HG03066 (cell line): ENCODE results near the gene SMYD5.
A peak's percentile ranks its signal among the peaks of the same experiment; 100 is the strongest.
"Not testable (repeated sequence)": the region's sequence is repeated elsewhere in the genome, so short reads cannot be mapped to it uniquely, and the experiment has no call there.

Experiments used
- ATAC-seq: cut with Tn5 transposase; IDR thresholded peaks from one replicate; pipeline ENCODE4 v1.9.1; 2021; ENCODE audit warnings: low read depth; ENCODE audit not compliant: unreplicated experiment

SMYD5 gene

DNA sequence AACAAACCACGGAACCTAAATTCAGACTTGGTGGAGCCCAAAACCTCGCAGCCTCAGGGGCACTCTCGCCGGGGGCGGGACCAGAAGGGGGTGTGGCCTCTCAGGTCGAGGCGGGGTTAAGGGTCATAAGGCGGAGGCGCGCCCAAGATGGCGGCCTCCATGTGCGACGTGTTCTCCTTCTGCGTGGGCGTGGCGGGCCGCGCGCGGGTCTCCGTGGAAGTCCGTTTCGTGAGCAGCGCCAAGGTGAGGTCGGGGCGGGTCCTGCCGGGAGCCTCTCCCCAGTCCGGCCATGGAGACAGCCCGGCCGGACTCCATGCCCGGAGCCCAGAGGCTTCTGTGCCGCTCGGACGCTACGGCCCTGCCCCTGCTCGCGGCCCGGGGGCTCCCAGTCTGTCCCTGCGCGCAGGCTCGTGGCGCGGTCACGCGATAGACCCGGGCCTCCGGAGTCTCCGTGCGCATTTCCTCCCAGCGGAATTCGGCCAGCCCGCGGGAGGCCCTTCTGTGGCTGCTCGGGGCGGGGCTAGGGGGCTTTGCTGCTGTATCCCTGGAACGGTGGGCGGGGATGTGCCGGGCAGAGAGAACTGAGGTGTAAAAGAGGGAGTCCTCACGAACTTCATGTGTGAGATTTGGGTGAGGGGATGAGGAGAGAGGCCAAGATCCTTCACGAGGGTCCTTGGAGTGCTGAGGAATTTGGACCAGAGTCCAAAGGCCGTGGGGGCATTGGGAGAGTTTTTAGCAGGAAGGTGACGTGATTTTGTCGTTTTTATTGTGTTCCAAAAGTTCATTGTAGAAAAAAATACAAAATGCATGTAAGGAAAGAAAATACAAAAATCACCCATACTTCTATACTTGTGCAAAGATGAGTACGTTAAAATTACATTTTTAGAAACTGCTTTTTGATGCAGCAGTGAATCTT is at the start of gene SMYD5:
Gene SMYD5, plus strand, starts transcription at position 126 of the 916 bp plus-strand sequence. Its CDS starts 22 bp downstream, at position 148.
- peak; percentile 90 for ATAC-seq

DNA sequence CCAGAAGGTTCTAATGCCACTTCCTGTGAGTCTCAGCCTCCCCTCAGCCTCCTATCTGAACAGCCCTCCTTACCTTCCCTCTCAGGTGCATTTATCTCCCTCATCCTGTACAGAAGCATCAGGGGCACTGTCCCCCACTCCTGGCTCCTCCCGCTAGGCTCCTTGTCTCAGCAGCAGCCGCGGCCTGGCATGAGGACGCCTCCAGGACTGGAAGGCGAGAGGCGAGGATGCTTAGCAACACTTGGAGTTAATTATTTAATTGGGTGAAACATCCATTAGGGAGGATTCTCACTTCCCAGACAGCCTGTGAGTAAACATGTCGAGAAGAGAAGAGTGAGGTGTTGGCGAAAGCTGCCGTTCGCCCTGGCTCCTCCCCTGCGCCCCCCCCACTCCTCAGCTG is 48.1 kb upstream of the SMYD5 start:
- not testable (repeated sequence) for ATAC-seq

DNA sequence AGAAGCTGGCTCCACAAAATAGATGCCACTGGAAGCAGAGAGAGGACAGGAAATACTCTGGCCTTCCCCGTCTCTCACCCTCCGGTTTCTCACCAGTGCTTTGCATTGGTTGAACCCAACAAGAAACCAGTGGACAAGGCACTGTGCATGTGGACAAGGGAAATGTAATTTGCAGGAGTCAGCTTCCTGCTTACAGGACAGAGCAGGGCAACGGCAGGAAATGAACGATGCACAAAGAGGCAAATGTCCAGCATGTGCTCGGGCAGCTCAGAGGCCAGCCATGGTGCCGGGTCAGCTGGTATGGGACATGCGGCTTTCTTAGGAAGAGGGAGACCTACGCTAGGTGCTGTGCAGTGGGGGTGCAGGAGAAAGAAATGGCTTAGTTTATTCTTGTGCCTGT is 47.2 kb upstream of the SMYD5 start:
- not testable (repeated sequence) for ATAC-seq

DNA sequence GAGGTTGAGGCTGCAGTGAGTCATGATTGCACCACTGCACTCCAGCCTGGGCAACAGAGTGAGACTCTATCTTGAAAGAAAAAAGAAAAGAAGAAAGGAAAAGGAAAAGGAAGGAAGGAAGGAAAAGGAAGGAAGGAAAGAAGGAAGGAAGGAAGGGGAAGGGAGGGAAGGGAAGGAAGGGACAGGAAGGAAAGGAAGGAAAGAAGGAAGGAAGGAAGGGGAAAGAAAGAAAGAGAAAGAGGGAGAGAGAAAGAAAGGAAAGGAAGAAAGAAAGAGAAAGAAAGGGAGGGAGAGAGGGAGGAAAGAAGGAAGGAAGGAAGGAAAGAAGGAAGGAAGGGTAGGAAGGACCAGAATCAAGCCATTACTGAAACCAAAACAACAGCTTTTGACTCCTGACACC is 45.7 kb upstream of the SMYD5 start:
- ATAC-seq = not testable (repeated sequence)

DNA sequence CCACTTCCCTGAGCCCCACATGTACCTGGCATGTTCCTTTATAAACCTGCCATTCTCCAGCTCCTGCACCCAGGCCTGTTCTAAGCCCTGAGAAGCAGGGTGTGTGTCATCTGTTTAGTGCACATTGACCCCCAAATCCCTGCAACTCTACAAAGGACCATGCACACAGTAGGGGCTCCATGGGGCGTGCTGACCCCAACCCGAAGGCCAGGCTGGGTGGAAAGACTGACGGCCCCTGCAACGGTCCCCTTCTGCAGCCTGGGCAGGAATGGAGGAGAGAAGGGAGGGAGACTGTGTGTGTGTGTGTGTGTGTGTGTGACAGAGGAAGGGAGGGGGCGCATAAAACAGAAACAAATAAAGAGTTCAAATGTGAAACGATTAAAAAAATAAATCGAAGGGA is 43.7 kb upstream of the SMYD5 start:
- not testable (repeated sequence) for ATAC-seq

DNA sequence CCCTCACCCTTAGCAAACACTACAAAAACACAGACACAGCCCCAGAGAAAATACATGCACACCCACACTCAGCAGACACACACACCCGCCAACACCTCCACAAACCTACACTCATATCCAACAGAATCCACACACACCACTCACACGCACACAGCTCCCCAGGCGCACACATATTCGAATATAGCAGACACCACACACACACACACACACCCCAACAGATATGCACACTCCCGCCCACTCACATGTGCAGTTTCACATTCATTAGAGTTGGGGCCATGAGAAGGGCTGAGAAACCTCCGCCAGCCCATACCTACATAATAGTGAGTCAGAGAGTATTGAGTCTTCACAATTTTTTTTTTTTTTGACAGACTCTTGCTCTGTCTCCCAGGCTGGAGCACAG is 41.1 kb upstream of the SMYD5 start:
- ATAC-seq = no peak

DNA sequence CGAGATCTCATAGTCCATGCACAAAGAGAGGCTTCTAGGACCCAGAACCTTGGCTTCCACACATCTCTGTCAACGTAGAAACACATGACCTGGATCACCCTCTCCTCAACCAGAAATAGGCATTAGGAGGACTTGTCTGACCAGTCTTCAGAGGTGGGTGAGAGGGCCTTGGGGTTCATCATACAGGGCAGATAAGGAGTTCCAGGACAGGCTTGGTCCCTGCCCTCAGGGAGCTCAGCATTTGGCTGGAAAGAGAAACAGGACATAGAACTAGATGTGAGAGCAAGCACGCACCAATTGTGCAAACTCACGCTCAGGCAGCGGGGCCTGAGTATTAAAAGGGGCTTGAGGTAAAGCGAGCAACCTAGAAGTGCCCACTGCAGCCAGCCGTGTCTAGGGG is 40.3 kb upstream of the SMYD5 start:
- ATAC-seq = no peak

DNA sequence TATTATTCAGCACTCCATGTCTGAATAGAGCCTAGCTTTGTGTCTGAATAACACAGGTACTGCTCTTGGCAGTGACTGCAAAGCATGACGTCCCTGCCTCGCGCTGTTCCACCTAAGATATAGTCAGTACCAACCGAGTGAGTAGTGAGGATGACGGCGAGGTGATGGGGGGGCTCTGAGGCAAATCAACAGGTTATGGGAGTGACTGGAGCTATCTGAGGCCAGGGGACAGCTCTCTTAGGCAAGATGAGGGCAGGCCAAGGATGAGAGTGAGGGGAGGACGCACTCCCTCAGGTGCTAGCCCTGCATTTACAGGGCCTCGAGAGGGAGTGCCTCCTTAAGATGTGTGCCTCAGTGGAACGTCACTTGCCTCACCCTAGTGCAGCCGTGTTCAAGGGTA is 39.8 kb upstream of the SMYD5 start:
- no peak for ATAC-seq

DNA sequence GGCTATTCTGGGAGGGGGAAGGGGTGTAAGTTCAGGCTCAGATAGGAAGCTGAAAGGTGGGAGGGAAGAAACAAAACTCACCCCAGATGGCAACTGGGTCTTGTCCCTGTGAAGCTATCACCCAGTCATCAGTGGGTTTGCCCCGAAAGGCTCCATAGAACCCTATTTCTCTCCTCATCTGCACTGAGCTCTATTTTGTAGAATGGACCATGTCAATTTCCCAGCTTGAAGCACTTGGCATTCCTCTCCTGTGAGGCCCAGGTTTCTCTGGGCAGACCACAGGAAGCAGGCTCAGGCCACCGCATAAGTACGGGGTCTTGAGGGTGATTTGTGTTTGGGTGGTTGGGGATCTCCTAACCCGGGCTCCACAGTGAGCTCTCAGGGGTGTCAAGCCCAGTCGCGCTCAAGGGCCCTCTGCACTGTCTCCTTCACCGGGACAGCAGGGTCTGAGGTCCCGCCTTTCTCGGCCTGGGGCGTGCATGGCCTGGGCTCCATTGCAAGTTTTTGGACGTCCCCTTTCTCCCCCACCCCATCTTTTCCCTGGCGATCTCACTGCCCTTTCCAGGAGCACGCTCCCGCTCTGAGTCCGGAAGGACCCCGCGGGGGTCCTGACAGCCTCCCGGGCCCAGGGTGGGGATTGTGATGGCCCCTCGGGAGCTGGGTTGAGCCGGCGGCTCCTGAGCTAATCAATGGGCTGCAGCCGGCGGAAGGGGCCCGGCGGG is 38.9 kb upstream of the SMYD5 start:
- ATAC-seq = no peak

DNA sequence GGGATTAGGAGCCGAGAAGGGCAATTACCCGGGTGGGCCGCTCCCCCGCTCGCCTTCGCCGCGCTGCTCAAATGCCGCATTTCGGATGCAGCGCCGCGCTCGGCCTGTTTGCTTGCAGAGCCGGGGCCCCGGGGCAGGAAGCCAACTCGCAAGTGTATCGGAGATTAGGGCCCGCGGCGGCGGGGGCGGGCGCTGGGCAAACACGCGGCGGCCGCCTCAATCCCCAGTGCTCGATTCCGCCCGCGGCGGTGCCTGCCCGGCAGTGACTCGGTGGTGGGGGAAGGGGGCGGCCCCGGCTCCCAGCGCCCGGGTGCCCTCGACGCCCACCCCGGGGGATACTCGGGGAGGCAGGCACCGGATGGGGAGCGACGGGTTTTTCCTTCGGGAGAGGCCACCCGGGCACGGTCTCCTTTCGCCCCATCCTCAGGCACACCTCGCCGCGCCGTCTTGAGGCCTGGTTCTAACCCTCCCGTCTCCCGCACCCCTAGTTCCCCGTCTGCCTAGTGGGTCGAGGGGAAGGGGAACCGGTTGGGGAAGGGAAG is 38.3 kb upstream of the SMYD5 start:
- no peak for ATAC-seq

DNA sequence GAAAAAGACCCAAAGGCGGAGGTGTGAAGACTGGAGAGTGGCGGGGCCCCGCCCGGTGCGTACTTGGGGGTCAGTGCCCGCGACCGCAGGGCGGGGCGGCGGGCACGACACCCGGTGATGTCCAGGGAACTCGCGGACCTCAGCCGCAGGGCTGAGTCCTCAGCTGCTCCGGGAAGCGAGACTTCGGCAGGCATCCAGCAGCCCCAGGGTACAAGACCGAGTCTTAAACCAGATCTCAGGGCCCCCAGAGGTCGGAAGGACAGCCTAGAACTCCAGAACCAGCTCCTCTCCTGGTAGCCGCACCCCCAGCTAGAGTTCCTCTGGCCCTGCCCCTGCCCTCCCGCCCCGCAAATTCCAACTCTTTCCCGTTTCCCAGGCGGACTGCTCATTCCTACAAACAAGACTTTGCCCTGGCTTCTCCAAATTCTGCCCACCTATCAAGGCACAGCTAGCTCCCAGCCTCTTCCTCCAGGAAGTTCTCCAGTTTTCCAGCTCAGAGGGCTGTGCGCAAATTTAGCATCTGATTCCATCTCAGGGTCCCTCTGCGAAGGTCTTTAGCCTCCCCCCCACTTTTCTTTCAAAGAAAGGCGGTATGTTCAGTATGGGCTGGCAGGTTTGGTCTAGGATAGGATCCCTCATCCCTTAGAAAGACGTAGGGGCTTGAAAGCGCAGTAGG is 37.7 kb upstream of the SMYD5 start:
- ATAC-seq = no peak

DNA sequence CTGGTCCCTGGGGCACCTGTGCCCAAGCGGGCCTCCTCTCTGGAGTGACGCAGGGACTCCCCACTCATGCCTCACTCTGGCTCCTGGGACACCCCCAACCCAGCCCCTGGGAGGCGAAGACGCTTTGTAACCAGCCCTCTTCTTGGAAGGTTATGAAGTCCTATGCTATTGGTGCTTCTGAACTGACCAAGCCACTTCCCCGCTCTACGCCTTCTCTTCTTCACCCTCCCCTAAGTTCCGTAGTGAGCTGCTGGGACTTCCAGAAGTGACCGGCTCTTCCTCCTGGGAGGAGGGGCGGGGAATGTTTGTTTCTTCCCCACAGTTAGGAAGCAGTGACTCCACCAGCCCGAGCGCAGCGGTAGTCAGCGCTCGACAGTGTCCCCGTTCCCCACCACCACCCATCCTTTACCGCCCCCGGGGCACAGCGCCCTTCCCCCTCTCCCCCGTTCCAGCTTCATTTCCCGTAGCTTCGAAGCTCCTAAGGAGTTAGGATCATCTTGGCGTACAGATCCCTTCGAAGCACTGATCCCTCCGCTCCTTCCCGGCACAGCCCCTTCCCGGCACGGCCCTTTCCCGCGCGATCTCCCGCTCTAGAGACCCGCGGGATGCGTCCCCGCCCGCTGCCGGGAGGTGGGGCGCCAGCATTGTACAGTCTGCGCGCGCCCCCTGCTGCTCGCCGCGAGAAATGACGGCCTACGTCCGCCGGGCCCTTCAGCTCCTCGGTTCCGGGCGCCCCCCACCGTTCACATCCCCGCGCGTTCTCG is 37.0 kb upstream of the SMYD5 start:
- ATAC-seq = peak; percentile 82

DNA sequence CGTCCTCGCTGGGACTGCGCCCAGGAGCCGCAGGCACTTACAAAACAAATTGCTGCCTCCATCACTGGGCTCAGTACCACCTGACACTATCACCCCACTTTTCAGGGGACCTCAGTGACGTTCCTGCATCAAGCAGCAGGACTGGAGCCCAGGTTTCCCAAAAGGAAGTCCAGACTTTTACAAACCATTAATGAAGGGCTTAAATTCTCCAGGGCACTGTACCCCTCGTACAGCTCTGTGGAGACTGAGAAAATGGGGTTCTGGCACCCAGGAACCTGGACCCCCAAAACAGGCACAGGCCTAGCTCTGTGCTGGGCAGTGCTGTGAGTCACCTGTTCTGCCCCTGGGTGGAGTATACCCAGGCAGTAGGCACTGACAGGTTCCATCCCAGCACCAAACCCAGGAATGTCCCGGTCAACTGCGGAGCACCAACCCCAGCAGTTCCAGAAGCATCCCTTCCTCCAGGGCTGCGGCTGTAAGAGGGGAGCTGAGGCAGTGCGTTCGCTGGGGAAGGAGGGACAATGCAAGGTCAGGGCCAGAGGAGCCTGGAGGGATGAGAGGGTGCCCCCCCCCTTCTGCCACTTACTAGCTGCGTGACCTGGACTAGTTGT is 36.3 kb upstream of the SMYD5 start:
- peak; percentile 5 for ATAC-seq

DNA sequence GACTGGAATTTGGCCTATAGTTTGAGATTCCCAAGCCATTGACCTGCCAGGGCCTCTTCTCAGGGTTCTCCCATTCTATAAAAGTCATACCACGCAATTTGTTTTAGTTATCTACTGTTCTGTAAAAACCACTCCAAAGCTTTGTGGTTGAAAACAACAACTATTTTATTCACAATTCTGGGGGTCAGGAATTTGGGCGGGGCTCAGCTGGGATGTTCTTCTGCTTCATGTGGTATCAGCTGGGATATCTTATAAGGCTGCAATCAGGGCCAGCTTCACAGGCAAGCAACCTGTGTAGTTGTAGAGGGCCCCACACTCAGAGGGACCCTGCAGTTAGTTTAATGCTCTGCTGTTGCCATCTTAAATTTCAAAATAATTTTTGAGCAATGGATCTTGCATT is 28.1 kb upstream of the SMYD5 start:
- ATAC-seq = no peak

DNA sequence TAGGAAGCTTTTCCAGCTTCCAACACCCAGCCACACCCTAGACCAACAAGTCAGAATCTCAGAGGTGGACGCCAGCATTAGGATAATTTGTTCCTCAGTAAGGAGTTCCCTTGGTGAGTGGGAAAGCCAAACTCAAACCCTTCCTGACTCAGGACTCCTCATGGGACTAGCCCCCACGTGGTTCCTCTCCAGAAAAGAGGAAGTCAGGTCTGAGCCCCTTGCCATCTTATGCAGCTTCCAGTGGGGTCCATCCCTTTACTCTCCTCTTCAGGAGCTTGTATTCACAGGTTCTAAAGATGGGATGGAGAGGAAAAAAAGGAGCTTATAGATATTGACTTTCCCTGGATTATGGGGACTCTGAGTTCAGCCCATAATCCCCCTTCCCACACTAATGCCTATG is 26.5 kb upstream of the SMYD5 start:
- no peak for ATAC-seq

DNA sequence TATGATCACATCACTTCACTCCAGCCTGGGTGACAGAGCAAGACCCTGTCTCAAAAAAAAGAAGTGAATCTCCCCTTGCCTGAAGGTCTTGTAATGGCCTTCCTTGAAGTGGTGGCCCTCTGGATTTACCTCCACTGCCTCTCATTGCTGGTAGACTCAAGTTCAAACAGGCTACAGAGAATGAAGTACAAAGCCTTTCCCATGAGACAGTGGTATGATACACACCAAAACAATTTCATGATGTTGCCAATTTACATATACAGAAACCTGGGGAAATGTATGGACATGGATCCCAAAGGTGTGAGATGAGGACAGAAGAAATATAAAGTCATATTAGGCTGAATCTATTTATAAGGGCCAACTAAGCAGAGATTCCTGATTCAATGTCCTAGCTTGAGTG is 16.5 kb upstream of the SMYD5 start:
- ATAC-seq = no peak

DNA sequence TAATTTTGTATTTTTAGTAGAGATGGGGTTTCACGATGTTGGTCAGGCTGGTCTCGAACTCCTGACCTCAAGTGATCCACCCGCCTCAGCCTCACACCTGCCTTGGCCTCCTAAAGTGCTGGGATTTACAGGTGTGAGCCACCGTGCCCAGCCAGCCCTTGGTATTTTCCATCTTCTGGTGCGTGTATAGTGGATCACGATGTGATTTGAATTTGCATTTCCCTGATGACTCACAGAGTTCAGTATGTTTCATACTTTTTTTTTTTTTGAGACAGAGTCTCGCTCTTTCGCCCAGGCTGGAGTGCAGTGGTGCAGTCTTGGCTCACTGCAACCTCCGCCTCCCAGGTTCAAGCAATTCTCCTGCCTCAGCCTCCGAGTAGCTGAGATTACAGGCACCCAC is 13.8 kb upstream of the SMYD5 start:
- not testable (repeated sequence) for ATAC-seq

DNA sequence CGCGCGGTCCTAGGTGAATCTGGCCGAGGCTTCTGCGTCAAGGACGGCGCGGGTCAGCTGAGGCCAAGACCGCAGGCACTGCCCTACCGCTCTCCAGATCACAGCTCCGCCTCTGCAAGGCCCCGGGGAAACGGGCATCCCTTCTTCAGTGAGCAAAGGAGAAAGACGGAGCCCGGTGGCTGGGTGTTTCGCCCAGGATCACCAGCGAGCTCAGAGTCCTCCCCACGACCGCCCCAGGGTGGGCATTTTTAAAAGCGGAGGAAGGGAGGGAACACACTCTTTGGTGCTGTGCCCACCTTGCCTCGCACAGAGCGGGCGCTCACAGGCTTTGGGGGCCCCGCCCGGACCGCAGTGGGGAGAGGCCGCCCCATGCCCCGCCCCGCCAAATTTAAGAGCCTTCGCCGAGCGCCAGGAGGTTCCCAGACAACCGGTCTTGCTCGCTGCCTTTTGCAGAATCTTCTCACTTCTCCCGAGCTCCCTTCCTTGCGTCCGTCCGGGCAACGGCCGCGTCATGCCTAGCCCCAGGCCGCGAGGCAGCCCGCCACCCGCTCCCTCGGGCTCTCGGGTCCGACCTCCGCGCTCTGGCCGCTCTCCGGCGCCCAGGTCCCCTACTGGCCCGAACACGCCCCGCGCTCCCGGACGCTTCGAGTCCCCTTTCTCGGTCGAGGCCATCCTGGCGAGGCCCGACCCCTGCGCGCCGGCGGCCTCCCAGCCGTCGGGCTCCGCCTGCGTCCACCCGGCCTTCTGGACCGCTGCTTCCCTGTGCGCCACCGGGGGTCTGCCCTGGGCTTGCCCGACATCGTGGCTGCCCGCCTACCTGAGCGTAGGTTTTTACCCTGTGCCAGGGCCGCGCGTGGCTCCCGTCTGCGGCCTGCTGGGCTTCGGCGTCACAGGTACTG is 11.6 kb upstream of the SMYD5 start, which contains the start of gene NOTO:
Gene NOTO, plus strand, starts transcription at position 419 of the 899 bp plus-strand sequence. Its CDS starts 93 bp downstream, at position 512.
- no peak for ATAC-seq
